ENCODE data around the gene MAVS. TPM values are rescaled to one million over a fixed set of nuclear protein-coding genes. Genes with fewer than 3 reads are reported as not detected.
"Not testable (repeated sequence)": the region's sequence is repeated elsewhere in the genome, so short reads cannot be mapped to it uniquely, and the experiment has no call there.

MAVS gene
- total RNA-seq, 1 donor from 2014 or later: 35.2 TPM

- no peak for DNase-seq (ENCODE audit: low spot score in 2 of 2)
- Histone ChIP-seq H3K27ac (no peak overlapping the region), H3K4me3 (no peak overlapping the region), H3K9me3 (no peaks in the 10 kb centered on the region), H3K36me3 (peaks cover 6 to 19% of the 10 kb centered on the region in 2 donors), H3K4me1 (no peaks in the 10 kb centered on the region), H3K27me3 (no peaks in the 10 kb centered on the region)
- TF ChIP-seq CTCF (IDR thresholded peaks at IDR 0.05): no peak
- intact Hi-C loops (cut with DNase I): no loop called here
These were observed 30.0 kb downstream of the MAVS start for GRCh38 chr20:3876676-3877075.

GRCh38 chr20:3878921-3879274, 32.3 kb downstream of the MAVS start:
- H3K4me3 ChIP-seq; intact Hi-C loops (cut with DNase I); H3K4me1 ChIP-seq; H3K9me3 ChIP-seq; H3K27ac ChIP-seq; H3K27me3 ChIP-seq; DNase-seq (ENCODE audit: low spot score in 2 of 2); H3K36me3 ChIP-seq: not testable (repeated sequence)

GRCh38 chr20:3885715-3886114, 39.1 kb downstream of the MAVS start:
- no peaks in the 10 kb centered on the region for H3K27me3 ChIP-seq
- no peak for DNase-seq (ENCODE audit: low spot score in 2 of 2)
- intact Hi-C loops (cut with DNase I): no loop called here

GRCh38 chr20:3887876-3888620, 41.4 kb downstream of the MAVS start:
- H3K27me3 ChIP-seq: no peaks in the 10 kb centered on the region
- no peaks in the 10 kb centered on the region for H3K9me3 ChIP-seq
- peak overlapping the region; percentile 96 to 99 for H3K27ac ChIP-seq
- H3K36me3 ChIP-seq: no peaks in the 10 kb centered on the region
- H3K4me3 ChIP-seq: peak overlapping the region; percentile 97 to 99
- no peak for DNase-seq (ENCODE audit: low spot score in 2 of 2)
- intact Hi-C loops (cut with DNase I): loop anchor here (2.0 kb wide), 2 partner anchors 45 to 127 kb away; partner anchors contain the start of gene RNF24
- TF ChIP-seq CTCF (IDR thresholded peaks at IDR 0.05): no peak
- H3K4me1 ChIP-seq: peaks cover 4 to 27% of the 10 kb centered on the region in 2 donors

More at GRCh38 chr20:3885715-3886114, 39.1 kb downstream of the MAVS start:
- H3K36me3 ChIP-seq: no peaks in the 10 kb centered on the region
- H3K4me3 ChIP-seq: no peak overlapping the region
- H3K4me1 ChIP-seq: peaks cover 4 to 11% of the 10 kb centered on the region in 2 donors
- no peak overlapping the region for H3K27ac ChIP-seq
- TF ChIP-seq CTCF (IDR thresholded peaks at IDR 0.05): no peak
- H3K9me3 ChIP-seq: no peaks in the 10 kb centered on the region

- intact Hi-C loops (cut with DNase I): loop anchor here (1.0 to 2.0 kb wide), 4 partner anchors 44 to 196 kb away; partner anchors contain the start of genes AP5S1 and RNF24
- DNase-seq (ENCODE audit: low spot score in 2 of 2): peak; percentile 98 to 100
- Histone ChIP-seq H3K4me3 (peak within 1 kb of the TSS; percentile 97 to 99), H3K4me1 (peaks cover 4 to 30% of the 10 kb centered on the region in 2 donors), H3K27ac (peak within 1 kb of the TSS; percentile 96 to 99), H3K36me3 (no peaks in the 10 kb centered on the region), H3K9me3 (no peaks in the 10 kb centered on the region), H3K27me3 (no peaks in the 10 kb centered on the region)
- TF ChIP-seq CTCF (IDR thresholded peaks at IDR 0.05): peak; percentile 64 to 69 (median 67)
These were observed 42.2 kb downstream of the MAVS start, which contains the start of gene PANK2 for GRCh38 chr20:3888622-3889488. TSS of gene PANK2 (plus strand) at chr20:3889387.
